HG03457 (cell line): Measurements from ENCODE around the gene ABCG8.
A peak's percentile ranks its signal among the peaks of the same experiment; 100 is the strongest.

Experiments
- ATAC-seq: cut with Tn5 transposase; IDR thresholded peaks from one replicate; pipeline ENCODE4 v1.9.1; 2021; ENCODE audit warnings: moderate number of reproducible peaks; ENCODE audit not compliant: unreplicated experiment

Gene ABCG8

DNA sequence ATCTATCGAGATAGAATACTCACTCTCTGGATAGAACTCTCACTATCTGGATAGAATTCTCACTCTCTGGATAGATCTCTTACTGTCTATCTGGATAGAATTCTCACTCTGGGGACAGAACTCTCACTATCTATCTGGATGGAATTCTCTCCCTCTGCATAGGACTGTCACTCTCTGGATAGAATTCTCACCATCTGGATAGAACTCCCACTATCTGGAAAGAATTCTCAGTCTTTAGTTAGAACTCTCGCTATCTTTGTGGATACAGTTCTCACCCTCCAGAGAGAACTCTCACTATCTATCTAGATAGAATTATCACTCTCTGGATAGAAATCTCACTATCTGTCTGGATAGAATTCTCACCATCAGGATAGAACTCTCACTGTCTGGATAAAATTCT lies 16.5 kb downstream of the ABCG8 start:
- no peak for ATAC-seq

DNA sequence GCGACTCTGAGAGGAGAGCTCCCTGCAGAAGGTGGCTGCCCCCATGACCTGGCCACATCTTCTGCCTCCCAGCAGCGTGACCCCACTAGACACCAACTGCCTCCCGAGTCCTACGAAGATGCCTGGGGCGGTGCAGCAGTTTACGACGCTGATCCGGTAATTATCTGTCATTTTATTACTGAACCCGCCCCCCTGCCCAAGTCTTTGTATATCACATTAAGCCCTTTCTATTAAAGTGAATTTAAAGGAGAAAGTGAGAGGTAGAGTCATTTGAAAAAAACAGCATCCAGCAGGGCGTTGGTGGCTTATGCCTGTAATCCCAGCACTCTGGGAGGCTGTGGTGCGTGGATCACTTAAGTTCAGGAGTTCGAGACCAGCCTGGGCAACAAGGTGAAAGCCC lies 33.4 kb downstream of the ABCG8 start:
- no peak for ATAC-seq

DNA sequence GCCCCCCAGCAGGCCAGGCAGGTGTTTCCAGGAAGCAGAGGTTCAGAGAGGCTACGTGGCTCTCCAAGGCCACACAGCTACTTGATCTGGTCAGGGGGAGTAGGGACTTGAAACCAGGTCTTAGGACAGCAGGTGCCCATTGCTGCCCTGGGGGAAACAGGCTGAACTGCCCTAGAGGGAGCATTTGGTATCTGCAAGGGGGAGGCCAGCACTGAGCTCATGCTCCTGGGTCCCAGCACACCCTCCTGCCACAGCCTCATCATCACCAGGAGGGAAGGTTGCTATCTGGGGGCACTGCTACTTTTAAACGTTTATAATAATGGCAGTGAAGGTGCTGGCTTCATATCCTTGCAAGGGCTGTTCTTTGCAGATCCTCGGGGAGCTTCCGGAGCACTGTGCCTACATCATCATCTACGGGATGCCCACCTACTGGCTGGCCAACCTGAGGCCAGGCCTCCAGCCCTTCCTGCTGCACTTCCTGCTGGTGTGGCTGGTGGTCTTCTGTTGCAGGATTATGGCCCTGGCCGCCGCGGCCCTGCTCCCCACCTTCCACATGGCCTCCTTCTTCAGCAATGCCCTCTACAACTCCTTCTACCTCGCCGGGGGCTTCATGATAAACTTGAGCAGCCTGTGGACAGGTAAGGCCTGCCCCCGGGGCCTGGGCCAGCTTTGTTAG lies 36.1 kb downstream of the ABCG8 start:
- no peak for ATAC-seq

DNA sequence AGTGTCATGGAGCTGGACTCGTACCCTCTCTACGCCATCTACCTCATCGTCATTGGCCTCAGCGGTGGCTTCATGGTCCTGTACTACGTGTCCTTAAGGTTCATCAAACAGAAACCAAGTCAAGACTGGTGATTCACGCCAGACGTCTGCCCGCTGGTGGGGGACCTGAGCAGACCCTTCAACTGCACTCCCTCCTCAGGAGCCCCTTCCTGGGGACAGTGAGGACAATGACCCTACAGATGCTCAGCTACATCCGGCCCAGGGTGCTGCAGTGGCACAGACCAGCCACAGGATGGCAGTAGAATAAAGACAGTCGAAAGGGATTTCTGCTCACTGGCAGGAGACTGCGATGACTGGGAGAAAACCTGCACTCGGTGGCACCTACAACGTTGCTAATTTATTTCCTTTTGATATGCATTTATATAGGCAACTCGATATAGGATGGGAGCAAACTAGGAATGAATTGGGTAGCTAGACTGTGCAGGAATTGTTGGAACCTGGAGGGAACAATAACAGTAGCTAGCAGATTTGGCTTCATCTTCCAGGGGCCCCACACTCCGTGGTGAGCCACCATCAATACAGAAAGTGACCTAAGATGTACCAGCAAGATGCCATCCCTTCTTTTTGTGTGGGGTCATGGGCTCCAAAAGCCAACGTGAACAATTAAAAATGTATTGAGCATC lies 39.2 kb downstream of the ABCG8 start:
- peak; percentile 67 for ATAC-seq

DNA sequence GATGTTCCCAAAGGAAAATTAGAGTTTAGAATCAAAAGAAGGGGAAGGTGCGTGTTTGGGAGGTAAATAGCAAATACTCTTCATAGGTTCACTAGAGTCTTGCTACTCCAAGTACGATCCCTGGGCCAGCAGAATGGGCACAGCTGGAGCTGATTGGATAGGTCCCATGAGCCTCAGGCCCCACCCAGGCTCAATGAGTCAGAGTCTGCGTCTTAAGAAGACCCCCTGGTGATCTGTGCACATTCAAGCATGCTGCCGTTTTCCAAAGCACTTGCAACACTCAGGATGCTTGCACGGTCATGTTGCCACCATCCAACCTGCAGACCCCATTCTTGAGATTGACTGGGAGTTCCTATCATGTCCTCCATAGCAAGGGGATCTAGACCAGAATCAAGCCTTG lies 40.5 kb downstream of the ABCG8 start:
- ATAC-seq = no peak

DNA sequence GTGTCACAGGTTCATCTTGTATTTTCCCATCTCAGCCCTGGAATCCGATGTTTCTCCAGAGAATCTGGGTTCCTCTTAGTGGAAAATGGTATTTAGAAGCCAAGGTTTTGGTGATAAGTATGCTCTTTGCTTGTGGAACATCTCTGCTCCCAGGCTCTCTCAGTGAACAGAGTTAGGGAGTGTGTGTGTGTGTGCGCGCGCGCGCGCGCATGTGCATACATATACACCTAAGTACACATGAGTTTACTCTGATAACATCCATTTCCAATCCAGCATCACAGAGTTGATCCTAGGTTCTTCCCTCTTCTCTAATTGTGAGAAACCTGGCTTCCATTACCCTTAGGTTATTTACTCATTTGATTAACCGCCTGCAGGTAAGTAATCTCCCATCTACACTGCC lies 41.7 kb downstream of the ABCG8 start:
- ATAC-seq = no peak

DNA sequence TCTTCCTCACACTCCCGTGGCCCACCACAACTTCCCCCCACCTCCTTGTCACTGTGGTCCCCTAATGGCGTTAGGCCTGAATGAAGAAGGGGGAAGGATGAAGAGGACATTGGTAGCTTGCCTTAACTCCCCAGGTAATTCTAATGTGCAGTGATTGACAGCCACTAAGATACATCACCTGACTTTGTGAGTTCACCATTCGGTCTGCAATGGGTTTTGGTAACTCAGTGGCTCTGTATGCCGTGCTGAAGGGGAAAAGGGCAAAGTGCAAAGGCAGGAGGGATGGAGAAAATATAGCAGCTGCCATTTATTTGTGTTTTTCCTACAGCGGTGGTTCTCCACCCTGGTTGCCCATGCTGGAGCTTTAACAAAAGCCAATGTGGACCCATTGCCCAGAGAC lies 42.2 kb downstream of the ABCG8 start:
- ATAC-seq = no peak

DNA sequence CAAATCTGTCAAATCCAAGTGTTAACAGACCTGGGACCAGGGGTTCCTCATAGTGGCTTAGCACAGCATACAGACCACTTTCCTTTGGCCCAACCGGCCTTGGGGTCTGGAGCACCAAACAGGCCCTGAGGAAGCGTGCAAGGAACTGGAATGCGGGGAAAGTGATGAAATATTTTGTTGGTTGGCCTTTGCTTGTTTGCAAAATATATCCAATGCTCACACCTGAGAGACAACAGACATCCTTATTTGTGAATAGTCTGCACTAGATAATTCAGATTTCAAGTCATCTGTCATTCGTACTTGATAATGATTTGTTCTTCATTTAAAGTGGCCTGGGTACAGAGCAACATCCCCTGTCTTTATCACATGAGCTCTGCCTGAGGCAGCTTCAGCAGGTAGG lies 43.5 kb downstream of the ABCG8 start:
- ATAC-seq = no peak

DNA sequence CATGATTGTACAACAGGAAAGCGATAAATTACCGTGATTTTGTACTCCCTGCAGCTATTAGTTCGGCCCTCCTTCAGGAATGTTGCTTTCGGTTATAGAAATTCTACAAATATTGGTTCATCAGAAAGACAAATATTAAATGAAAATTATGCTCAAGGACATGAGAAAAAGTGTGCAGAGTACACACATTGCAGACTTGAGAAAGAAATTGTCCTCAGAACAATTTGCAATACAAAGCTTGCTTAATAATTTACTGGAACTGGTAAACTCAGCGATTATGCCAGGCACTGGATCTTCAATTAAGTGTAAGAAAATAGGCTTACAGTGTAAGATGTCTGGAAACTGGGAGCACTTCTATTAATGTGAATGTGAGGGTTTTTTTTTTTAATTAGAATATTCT lies 45.9 kb downstream of the ABCG8 start:
- no peak for ATAC-seq

DNA sequence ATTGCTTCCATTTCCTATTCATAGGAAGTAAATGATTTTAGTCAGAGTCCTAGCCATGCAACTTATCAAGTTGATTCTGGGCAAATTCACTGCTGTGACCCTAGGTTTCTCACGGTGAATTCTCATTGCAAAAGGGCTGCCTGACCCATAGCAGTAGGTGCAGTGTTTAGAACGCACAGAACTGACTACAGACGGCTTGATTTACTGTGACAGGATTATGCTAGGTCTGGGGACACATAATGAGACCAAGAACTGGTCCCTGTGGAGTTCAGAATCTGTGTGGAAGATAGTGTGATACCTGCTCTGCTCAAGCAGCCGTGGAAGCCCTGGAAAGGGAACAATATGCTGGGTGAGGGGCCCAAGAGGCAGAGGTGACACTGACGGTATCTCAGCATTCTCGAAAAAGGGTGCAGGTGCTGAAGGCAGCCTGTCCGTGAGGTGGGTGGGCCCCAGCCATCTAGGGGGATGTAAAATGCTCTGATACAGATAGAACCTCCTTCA lies 46.4 kb downstream of the ABCG8 start:
- ATAC-seq = no peak

DNA sequence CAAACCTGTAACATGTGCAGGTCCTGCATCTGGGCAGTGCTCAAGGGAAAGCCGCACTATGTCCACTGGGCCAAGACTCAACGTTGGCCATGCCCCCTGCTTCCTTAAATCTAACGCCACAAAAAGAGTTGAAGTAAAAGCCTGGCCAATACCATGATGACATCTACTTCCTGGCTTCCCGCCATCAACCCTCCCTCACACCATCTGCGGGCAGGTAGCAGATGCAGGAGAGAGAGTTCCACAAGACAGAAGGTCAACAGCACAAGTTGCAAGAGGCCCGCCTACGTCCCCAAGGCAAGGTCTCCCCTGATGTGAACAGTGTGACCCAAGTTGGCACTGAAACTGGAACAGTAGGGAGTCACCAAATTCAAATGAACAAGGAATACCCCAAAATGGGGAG lies 48.4 kb downstream of the ABCG8 start:
- no peak for ATAC-seq

DNA sequence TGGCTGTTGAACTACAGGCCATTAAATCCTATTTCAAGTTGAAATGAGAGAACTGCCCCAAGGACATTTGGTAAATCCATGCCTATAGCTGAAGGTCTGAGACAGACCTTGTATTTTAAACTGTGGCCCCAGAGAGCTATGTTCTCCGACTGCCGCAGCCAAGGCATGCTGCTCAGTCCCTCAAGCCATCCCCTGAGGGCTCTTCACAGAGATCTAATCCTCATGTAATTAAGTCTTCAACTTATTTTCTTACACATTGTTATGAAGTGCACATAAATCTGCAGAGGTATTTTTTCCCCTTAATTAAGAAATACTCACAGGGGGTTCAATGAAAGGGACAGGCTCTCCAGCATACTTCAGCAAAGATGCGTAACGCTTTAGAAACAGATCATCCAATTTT lies 50.6 kb downstream of the ABCG8 start:
- no peak for ATAC-seq

DNA sequence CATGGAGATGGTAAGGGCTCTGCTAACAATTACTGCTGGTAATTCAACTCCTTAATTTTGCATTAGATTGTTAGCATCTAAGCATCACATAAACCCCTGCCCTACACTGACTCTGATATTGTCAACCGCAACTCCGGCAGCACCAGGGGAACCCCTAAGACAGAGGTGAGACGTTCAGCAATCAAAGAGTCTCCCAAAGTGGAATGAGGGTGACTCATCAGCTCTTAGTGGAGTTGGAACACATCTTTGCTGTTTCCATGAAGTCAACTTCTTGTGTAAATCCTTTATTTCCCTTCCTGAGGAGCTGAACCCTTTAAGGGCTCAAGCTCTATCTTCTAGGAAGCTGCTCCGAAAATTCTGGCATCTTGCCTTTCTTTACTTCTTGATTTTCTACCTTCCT lies 52.1 kb downstream of the ABCG8 start:
- no peak for ATAC-seq

DNA sequence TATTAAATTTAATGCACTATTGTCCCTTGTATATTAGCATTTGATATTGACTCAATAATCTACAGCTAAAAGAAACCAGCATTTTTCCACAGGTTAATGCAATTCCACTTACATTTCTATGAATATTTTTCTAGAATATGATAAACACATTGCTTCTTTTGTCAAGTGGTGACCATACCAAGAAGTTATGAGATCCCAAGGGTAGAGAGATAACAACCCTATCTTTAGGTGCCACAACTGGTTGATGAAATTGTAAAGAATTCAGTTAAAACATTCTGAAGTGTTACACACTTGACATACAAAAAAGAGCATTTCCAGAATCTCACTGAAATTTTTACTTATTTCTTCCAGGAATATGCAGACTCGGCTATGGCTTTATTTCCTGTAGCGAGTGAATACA lies 56.0 kb downstream of the ABCG8 start:
- ATAC-seq = no peak

DNA sequence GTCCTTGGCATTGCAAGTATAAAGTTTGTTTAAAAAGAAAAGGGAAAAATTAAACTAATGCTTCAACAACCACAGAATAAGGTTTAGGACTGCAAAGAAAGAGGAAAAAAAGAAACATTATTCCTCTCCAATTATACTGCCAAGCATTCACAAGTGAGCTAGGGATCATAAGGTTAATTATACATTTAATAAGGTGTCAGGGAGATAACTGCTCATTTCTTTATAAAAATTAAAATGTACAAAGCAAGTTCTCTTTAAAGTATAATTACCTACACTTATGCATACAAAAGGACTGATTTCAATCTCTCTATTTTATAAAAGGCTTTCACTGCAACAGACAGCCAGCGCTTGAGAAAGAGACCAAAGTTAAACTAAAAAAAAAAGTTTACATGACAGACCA lies 58.1 kb downstream of the ABCG8 start:
- ATAC-seq = no peak

DNA sequence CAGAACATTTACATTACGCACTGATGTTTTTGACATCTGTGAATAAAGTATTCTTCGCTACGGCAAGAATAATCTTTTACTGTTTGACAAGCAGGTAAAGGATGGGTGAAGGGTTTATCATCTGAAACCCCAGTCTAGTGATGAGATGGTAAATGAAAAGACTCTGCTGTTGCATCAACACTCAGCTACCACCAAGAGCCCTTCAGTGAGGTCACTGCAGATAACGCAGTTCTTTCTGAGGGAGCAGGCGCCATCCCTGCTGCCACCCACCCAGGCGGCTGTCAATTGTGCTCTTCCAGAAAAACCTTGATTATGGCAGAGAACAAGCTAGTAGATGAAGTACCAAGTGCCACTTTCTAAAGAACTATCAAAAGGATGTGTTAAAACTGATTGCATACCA lies 58.7 kb downstream of the ABCG8 start:
- no peak for ATAC-seq

DNA sequence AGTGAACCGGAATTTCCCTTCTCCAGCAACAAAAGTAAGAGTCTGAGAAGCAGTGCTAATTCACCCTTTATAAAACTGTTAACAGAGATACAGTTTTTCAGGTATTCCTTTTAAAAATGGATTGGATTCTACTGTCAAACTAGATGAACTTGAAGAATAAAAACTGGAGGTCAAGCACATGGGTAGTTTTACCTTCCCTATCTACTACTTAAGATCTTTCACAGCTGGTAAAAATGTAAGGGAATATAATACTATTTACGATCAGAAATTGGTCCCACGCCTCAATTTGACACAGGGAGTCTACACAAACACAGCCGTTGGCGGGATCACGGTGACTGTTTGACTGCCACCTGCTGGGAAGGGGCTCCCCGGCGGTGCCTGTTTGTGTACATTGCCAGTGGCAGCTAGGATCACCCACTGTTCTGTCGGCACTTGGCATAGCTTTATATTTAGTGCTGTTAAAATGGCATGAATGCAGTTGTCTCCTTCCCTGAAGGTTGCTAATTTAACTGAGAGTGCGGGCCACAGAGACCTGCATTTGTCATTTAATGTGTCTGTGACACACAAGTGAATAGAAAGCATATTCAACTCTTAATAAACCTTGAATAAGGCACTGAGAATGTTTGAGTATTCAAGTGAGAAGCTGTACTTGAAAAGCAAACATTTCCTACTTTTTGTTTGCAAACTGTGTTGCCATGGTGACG lies 59.5 kb downstream of the ABCG8 start:
- no peak for ATAC-seq

DNA sequence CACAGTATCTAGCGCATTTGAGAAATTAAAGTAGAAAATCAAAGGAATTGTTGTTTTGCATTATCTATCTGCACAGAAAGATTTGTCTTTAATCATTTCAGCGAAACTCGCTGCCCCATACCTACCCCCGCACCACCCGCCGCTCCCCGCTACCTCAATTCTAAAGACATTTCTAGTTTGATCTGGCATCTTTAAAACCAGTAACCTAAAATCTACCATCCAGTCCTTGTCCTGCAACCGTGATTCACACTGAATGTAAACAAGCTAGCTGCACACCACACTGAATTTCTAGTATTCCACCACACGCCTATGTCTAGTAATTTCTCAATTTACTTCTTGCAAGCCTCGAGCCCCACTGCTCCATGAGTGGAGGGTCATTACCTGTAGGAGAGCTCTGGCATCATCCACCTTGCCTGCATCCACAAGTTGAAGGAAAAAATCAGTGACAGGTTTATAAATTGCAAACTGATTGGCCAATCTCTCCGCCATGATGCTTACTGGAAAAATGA lies 60.1 kb downstream of the ABCG8 start:
- ATAC-seq = no peak

DNA sequence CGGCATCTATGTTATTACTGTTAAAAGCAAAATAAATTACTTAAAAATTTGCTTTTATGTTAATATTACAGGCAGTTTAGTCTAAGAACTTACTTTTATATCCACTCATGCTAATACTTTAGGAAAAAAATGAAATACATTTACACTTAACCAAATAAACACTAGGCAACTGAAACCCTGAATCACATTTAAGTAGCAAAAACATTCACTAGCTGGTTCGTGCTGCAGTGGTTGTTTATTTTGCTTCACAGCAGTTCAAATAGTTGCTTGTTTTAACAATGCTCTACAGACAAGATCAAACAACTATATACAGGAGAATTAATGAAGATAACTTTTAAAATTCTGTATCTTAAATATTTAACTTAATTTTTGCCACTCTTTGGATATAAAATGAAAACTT lies 60.8 kb downstream of the ABCG8 start:
- no peak for ATAC-seq

DNA sequence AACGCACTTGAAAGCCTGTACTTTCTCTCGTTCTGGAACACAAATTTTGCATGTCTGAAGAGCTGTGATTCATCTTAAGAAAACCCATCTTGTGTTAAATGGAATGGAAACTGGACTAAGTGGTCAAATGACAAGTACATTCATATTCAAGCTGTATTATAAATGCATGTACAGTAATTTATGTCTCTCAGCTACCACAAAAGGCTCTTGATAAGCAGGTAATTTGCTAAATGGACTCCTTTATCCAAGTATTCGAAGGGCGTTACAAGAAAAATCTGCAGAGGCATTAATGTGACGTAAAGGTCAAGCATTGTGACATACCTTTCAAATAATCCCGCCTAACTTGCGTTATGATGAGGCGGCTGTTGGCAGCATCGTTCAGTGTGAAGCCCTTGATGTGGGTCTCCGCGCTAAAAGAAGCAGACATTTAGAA lies 66.6 kb downstream of the ABCG8 start:
- no peak for ATAC-seq

DNA sequence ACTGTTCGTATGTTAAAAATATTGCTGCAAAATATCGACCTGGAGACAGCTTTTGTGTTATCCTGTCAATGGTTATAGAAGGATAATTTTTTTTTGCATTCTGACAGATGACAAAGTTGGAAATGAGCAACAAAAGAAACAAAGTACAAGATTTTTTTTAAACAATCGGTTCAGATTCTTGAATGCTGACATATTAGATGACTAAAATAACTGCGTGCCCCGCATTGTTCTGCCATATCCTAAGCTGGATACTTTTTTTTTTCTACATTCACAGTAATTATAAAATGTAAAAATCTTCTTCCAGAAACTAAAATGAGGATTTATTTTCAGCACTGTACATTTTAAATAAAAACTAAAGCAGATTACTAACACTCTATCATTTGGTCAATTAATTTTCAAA lies 67.1 kb downstream of the ABCG8 start:
- no peak for ATAC-seq
